ENCODE measurements around the gene GALNT2.

The GALNT2 gene

GRCh38 chr1:230140221-230141020, 73.4 kb downstream of the GALNT2 start:
- no peak for DNase-seq (ENCODE audit: low read depth, low spot score)
- H3K36me3 ChIP-seq (ENCODE audit: insufficient read depth, low read length) = no peaks in the 10 kb centered on the region
- H3K9me3 ChIP-seq (ENCODE audit: low read depth, low read length) = no peaks in the 10 kb centered on the region
- H3K9ac ChIP-seq (ENCODE audit: insufficient read length) = no peak overlapping the region
- no peak overlapping the region for H3K27ac ChIP-seq
- TF ChIP-seq FOXP2 (optimal IDR thresholded peaks at IDR 0.05; ENCODE audit: control extremely low read depth, extremely low read length, insufficient read depth) = no peak
- peak overlapping the region; percentile 40; the same call in 1 of the 2 replicates for H3K4me3 ChIP-seq

DNA sequence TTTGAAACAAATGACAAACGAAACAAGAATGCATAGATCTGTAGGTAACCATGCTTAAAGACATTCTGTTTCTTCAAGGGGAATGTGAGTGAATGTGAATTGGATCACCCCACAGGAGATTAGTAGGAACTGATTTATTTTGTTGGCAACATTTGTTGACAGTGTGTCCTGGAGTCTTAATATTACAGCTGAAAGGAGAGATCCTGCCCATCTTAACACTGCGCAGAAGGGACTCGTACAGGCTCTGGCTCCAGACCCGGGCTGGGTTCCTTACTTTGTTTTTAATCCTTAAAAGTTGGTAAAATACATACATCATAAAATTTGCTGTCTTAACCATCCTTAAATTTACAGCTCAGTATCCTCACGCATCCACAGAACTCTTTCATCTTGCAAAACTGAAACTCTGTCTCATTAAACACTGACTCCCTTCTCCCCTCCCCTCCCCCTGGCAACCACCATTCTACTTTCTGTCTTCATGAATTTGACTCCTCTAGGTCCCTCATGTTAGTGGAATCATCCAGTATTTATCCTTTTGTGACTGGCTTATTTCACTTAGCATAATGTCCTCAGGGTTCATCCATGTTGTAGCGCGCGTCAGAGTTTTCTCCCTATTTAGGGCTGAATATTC, 74.1 kb downstream of the GALNT2 start:
- peak overlapping the region; percentile 40; the same call in 1 of the 2 replicates for H3K4me3 ChIP-seq
- TF ChIP-seq EZH2 (IDR thresholded peaks at IDR 0.05) (no peak), POLR2AphosphoS5 (IDR thresholded peaks at IDR 0.05; ENCODE audit: borderline replicate concordance, low read depth, low read length) (no peak), FOXP2 (optimal IDR thresholded peaks at IDR 0.05; ENCODE audit: control extremely low read depth, extremely low read length, insufficient read depth) (no peak)
- no peaks in the 10 kb centered on the region for H3K36me3 ChIP-seq (ENCODE audit: insufficient read depth, low read length)
- H3K27ac ChIP-seq = no peak overlapping the region
- DNase-seq (ENCODE audit: low read depth, low spot score) = no peak
- no peaks in the 10 kb centered on the region for H3K9me3 ChIP-seq (ENCODE audit: low read depth, low read length)
- H3K9ac ChIP-seq (ENCODE audit: insufficient read length) = no peak overlapping the region

DNA sequence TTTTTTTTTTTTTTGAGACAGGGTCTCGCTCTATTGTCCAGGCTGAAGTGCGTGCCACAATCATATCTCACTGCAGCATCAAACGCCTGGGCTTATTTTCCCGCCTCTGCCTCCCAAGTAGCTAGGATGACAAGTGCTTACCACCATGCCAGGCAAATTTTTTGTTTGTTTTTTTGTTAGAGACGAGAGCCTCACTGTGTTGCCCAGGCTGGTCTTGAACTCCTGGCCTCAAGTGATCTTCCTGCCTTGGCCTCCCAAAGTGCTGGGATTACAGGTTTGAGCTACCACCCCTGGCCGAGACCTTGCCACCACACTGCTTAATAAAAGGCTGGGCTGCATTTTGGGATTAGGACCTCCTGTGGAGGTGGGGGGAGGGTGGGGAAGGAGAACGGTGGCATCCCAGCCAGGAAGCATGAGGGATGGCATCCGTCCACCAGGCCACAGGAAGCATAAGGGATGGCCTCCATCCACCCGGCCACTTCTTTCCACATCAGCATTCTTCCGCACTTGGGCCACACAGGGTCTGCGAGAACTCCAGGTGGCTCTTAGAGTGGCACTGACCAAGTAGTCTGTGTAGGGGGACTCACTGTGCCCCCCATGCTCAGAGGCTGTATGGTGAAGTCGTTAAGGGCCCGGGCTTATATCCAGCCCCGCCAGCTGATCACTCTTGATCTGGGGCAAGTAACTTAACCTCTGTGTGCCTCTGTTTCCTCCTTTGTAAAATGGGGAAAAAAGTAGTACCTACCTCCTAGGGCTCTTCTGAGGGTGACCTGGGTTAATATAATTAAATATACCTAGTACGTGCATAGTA, 75.0 kb downstream of the GALNT2 start:
- no peak for DNase-seq (ENCODE audit: low read depth, low spot score)
- Histone ChIP-seq H3K9me3 (ENCODE audit: low read depth, low read length) (no peaks in the 10 kb centered on the region), H3K27ac (no peak overlapping the region), H3K4me3 (no peak overlapping the region), H3K36me3 (ENCODE audit: insufficient read depth, low read length) (no peaks in the 10 kb centered on the region), H3K9ac (ENCODE audit: insufficient read length) (no peak overlapping the region)
- no peak for TF ChIP-seq FOXP2 (optimal IDR thresholded peaks at IDR 0.05; ENCODE audit: control extremely low read depth, extremely low read length, insufficient read depth)
- TF ChIP-seq EZH2 (IDR thresholded peaks at IDR 0.05) = no peak
- TF ChIP-seq POLR2AphosphoS5 (IDR thresholded peaks at IDR 0.05; ENCODE audit: borderline replicate concordance, low read depth, low read length) = no peak

DNA sequence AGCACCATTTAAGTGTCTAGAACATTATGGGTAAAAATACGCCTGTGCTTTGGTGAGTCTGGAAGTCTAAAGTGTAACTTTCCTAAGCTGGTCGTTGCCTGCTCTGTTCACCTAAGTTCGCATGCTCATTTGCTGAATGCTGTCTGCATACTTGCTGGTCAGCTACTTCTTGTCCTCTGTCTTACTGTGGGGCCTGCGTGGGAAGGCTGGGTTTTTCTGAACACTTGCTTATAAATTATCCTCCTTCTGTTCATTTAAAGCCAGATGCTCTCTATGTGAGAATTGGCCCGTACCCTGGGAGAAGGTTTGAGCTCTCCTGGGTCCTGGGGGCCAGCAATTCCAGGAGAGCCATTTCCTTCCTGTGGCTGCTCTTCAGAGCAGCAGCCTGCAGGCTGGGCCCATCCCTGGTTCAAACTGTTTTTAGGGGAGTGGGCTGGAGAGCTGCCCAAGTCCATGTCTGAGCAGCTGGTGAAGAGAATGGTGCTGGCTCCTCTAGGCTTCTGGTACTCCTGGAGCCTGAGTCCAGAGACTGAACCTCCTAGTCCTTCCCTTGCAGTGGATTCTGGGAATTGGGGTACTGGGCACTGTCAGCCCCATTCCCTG, 75.7 kb downstream of the GALNT2 start:
- DNase-seq (ENCODE audit: low read depth, low spot score) = no peak
- no peak overlapping the region for H3K9ac ChIP-seq (ENCODE audit: insufficient read length)
- H3K36me3 ChIP-seq (ENCODE audit: insufficient read depth, low read length) = no peaks in the 10 kb centered on the region
- H3K27ac ChIP-seq = no peak overlapping the region
- H3K4me3 ChIP-seq = no peak overlapping the region
- H3K9me3 ChIP-seq (ENCODE audit: low read depth, low read length) = no peaks in the 10 kb centered on the region
- TF ChIP-seq EZH2 (IDR thresholded peaks at IDR 0.05) (no peak), FOXP2 (optimal IDR thresholded peaks at IDR 0.05; ENCODE audit: control extremely low read depth, extremely low read length, insufficient read depth) (no peak), POLR2AphosphoS5 (IDR thresholded peaks at IDR 0.05; ENCODE audit: borderline replicate concordance, low read depth, low read length) (no peak)

GRCh38 chr1:230143534-230143933, 76.5 kb downstream of the GALNT2 start:
- TF ChIP-seq FOXP2 (optimal IDR thresholded peaks at IDR 0.05; ENCODE audit: control extremely low read depth, extremely low read length, insufficient read depth) = no peak
- TF ChIP-seq POLR2AphosphoS5 (IDR thresholded peaks at IDR 0.05; ENCODE audit: borderline replicate concordance, low read depth, low read length) = no peak
- no peak for TF ChIP-seq EZH2 (IDR thresholded peaks at IDR 0.05)
- Histone ChIP-seq H3K36me3 (ENCODE audit: insufficient read depth, low read length) (no peaks in the 10 kb centered on the region), H3K9ac (ENCODE audit: insufficient read length) (no peak overlapping the region), H3K9me3 (ENCODE audit: low read depth, low read length) (no peaks in the 10 kb centered on the region), H3K4me3 (no peak overlapping the region), H3K27ac (no peak overlapping the region)
- no peak for DNase-seq (ENCODE audit: low read depth, low spot score)

GRCh38 chr1:230144010-230144614, 77.1 kb downstream of the GALNT2 start:
- no peak for DNase-seq (ENCODE audit: low read depth, low spot score)
- H3K9ac ChIP-seq (ENCODE audit: insufficient read length) = no peak overlapping the region
- H3K27ac ChIP-seq = no peak overlapping the region
- H3K4me3 ChIP-seq = no peak overlapping the region
- no peaks in the 10 kb centered on the region for H3K36me3 ChIP-seq (ENCODE audit: insufficient read depth, low read length)
- no peak for TF ChIP-seq EZH2 (IDR thresholded peaks at IDR 0.05)
- TF ChIP-seq POLR2AphosphoS5 (IDR thresholded peaks at IDR 0.05; ENCODE audit: borderline replicate concordance, low read depth, low read length) = no peak
- TF ChIP-seq FOXP2 (optimal IDR thresholded peaks at IDR 0.05; ENCODE audit: control extremely low read depth, extremely low read length, insufficient read depth) = no peak
- no peaks in the 10 kb centered on the region for H3K9me3 ChIP-seq (ENCODE audit: low read depth, low read length)

GRCh38 chr1:230144758-230145504, 77.9 kb downstream of the GALNT2 start:
- Histone ChIP-seq H3K27ac (no peak overlapping the region), H3K4me3 (no peak overlapping the region), H3K9me3 (ENCODE audit: low read depth, low read length) (no peaks in the 10 kb centered on the region), H3K9ac (ENCODE audit: insufficient read length) (no peak overlapping the region), H3K36me3 (ENCODE audit: insufficient read depth, low read length) (no peaks in the 10 kb centered on the region)
- TF ChIP-seq EZH2 (IDR thresholded peaks at IDR 0.05) (no peak), FOXP2 (optimal IDR thresholded peaks at IDR 0.05; ENCODE audit: control extremely low read depth, extremely low read length, insufficient read depth) (no peak), POLR2AphosphoS5 (IDR thresholded peaks at IDR 0.05; ENCODE audit: borderline replicate concordance, low read depth, low read length) (no peak)
- no peak for DNase-seq (ENCODE audit: low read depth, low spot score)
